Endothelial cell of umbilical vein (primary cell): ENCODE results near the gene CC2D1A. TPM values are rescaled to one million over a fixed set of nuclear protein-coding genes. Genes with fewer than 3 reads are reported as not detected.
A peak's percentile ranks its signal among the peaks of the same experiment; 100 is the strongest.

Source experiments
- BruUV-seq: library from RNA; stranded (reverse); fragments of 400-500 nt; replicated peaks from 2 replicates; lab custom pipeline; 2021; lab: Mats Ljungman, UMichigan
- CTCF ChIA-PET: fragments of 300-600, 350-600 bp; sonication (Branson Sonifier 250); formaldehyde crosslinking; loops from one replicate; lab custom pipeline; 2021; ENCODE audit warnings: antibody characterized with exemption, inconsistent platforms; lab: Charles Lee
- POLR2A ChIA-PET: fragments of 300-600, 350-600 bp; sonication (Branson Sonifier 250); formaldehyde crosslinking; loops from one replicate; lab custom pipeline; 2021; ENCODE audit warnings: antibody characterized with exemption, inconsistent platforms; lab: Charles Lee
- DNase-seq: peaks from one replicate; pipeline ENCODE4 v3.0.0-alpha.2; 2011; ENCODE audit warnings: low read depth, low spot score
- FAIRE-seq: peaks from 2 replicates; lab custom pipeline; 2011; peaks lifted over from hg19 to GRCh38; lab: Jason Lieb, UNC
- H2AFZ ChIP-seq: 2 replicates; pipeline ENCODE4 v1.6.0; 2012; ENCODE audit warnings: low read depth, low read length, control low read depth, inconsistent platforms
- H3K27ac ChIP-seq: 2 replicates; pipeline ENCODE4 v1.5.1; 2011; ENCODE audit warnings: low read depth, mild to moderate bottlenecking, control low read depth, low read length, moderate library complexity; ENCODE audit not compliant: insufficient read depth
- H3K27me3 ChIP-seq, 2 experiments: 2 replicates each; pipeline versions ENCODE4 v1.6.0 to v1.6.1; 2011; ENCODE audit warnings: low read length in 2 of 2, mixed read lengths in 1 of 2; ENCODE audit not compliant: control insufficient read depth in 2 of 2, insufficient read depth in 2 of 2
- H3K36me3 ChIP-seq, 2 experiments: 2 replicates in 1 of 2; 3 replicates in 1 of 2; pipeline ENCODE4 v1.5.1; 2011; ENCODE audit warnings: low read length in 2 of 2, mild to moderate bottlenecking in 1 of 2, moderate library complexity in 1 of 2; ENCODE audit not compliant: control insufficient read depth in 2 of 2, insufficient read depth in 2 of 2; ENCODE audit errors: extremely low read depth in 1 of 2
- H3K4me1 ChIP-seq: 3 replicates; pipeline ENCODE4 v1.5.1; 2011; ENCODE audit warnings: mild to moderate bottlenecking, low read length; ENCODE audit not compliant: control insufficient read depth, insufficient read depth; ENCODE audit errors: extremely low read depth
- H3K4me2 ChIP-seq: 2 replicates; pipeline ENCODE4 v1.6.1; 2011; ENCODE audit warnings: low read length, control low read depth, mixed read lengths; ENCODE audit not compliant: insufficient read depth
- H3K4me3 ChIP-seq, 3 experiments: fragments of 200-600 bp in 1 of 3; sonication (generic), shearing (Covaris generic) in 1 of 3; replicated peaks in 1 of 3; 2 replicates each; pipeline ENCODE4 v1.5.1; 2011 to 2016; ENCODE audit warnings: control low read depth in 3 of 3, low read length in 3 of 3, mild to moderate bottlenecking in 2 of 3, inconsistent platforms in 1 of 3, low read depth in 1 of 3, moderate library complexity in 1 of 3; ENCODE audit not compliant: insufficient read depth in 1 of 3
- H3K79me2 ChIP-seq: 2 replicates; pipeline ENCODE4 v1.6.0; 2012; ENCODE audit warnings: low read length, inconsistent platforms; ENCODE audit not compliant: control insufficient read depth, insufficient read depth
- H3K9ac ChIP-seq: replicated peaks from 2 replicates; pipeline ENCODE3; 2011; ENCODE audit warnings: low read length, control low read depth; ENCODE audit not compliant: insufficient read depth; ENCODE audit errors: extremely low read depth
- H3K9me1 ChIP-seq: replicated peaks from 3 replicates; pipeline ENCODE4 v1.6.0; 2011; ENCODE audit warnings: mild to moderate bottlenecking, low read length; ENCODE audit not compliant: control insufficient read depth, insufficient read depth; ENCODE audit errors: extremely low read depth
- H3K9me3 ChIP-seq: replicated peaks from 2 replicates; pipeline ENCODE4 v1.5.1; 2012; ENCODE audit warnings: low read length, inconsistent platforms; ENCODE audit not compliant: control insufficient read depth, insufficient read depth
- H4K20me1 ChIP-seq: replicated peaks from 2 replicates; pipeline ENCODE3; 2011; ENCODE audit warnings: mild to moderate bottlenecking, low read length; ENCODE audit not compliant: control insufficient read depth, insufficient read depth; ENCODE audit errors: extremely low read depth
- EZH2 ChIP-seq: IDR thresholded peaks from 2 replicates; pipeline ENCODE4 v1.6.1; 2012; ENCODE audit warnings: borderline replicate concordance, low read depth, mild to moderate bottlenecking, moderate library complexity, low read length, inconsistent platforms; ENCODE audit not compliant: severe bottlenecking
- FOS ChIP-seq: IDR thresholded peaks from 2 replicates; pipeline ENCODE4 v1.6.1; 2011; ENCODE audit warnings: mild to moderate bottlenecking, low read length, moderate library complexity, borderline replicate concordance; ENCODE audit not compliant: insufficient read depth
- GATA2 ChIP-seq: IDR thresholded peaks from 2 replicates; pipeline ENCODE4 v1.7.0; 2011; ENCODE audit warnings: low read depth, mild to moderate bottlenecking, moderate library complexity, mixed read lengths, low read length; ENCODE audit not compliant: insufficient read length, insufficient read depth
- JUN ChIP-seq: IDR thresholded peaks from 2 replicates; pipeline ENCODE4 v1.6.1; 2011; ENCODE audit warnings: borderline replicate concordance, low read depth; ENCODE audit not compliant: insufficient read length, insufficient read depth
- MYC ChIP-seq: IDR thresholded peaks from one replicate; pipeline ENCODE4 v1.6.1; 2011; ENCODE audit warnings: mild to moderate bottlenecking, low read depth, low read length
- POLR2A ChIP-seq: IDR thresholded peaks from 2 replicates; pipeline ENCODE4 v1.6.1; 2012; ENCODE audit warnings: low read depth, mild to moderate bottlenecking, control low read depth, low read length
- POLR2AphosphoS5 ChIP-seq: IDR thresholded peaks from 2 replicates; pipeline ENCODE4 v1.6.1; 2012; ENCODE audit warnings: low read depth, mild to moderate bottlenecking, control low read depth, low read length, moderate library complexity; ENCODE audit not compliant: insufficient read depth
- dilution Hi-C: fragments of 300-500 bp; cut with MboI; formaldehyde crosslinking; loops from one replicate; pipeline ENCODE4 v1.15.0; 2019; ENCODE audit warnings: low sequenced_read_pairs; ENCODE audit not compliant: extremely low pct_ligation_motif_present
- intact Hi-C: fragments of 100-400 bp; cut with micrococcal nuclease; formaldehyde crosslinking; loops from one replicate; pipeline ENCODE4 v1.10.0; 2022
- polyA plus RNA-seq, 4 experiments: library from polyadenylated mRNA; depleted of rRNA in 3 of 4; stranded (reverse) in 3 of 4; unstranded in 1 of 4; fragments of >200 nt; gene quantifications; 2 replicates each; pipeline versions ENCODE4 v1.2.1 to v1.2.3, GENCODE V29; 2011 to 2012; ENCODE audit warnings: missing spikeins in 1 of 4
- total RNA-seq: library from RNA; stranded (reverse); gene quantifications from 2 replicates; pipeline ENCODE4 v1.2.3, GENCODE V29; 2021
- TF ChIP-seq, protein P1 (sequence below): IDR thresholded peaks from 2 replicates; pipeline ENCODE4 v1.6.1; 2011; ENCODE audit not compliant: insufficient read depth, insufficient read length
- TF ChIP-seq, protein P2 (sequence below), 2 donors: IDR thresholded peaks; 1 replicate in 1 of 2; 2 replicates in 1 of 2; pipeline ENCODE4 v1.5.1; 2011; ENCODE audit warnings: low read length in 2 of 2, mild to moderate bottlenecking in 2 of 2, moderate library complexity in 2 of 2, control low read depth in 1 of 2, inconsistent platforms in 1 of 2, low read depth in 1 of 2; ENCODE audit not compliant: insufficient read depth in 1 of 2; ENCODE audit errors: extremely low read depth in 1 of 2

The CC2D1A gene
- total and polyA plus RNA-seq, 2 donors (not counting 3 experiments of a cell fraction or from before 2014, with no cell fraction given) = 13.6 to 33.7 TPM

DNA sequence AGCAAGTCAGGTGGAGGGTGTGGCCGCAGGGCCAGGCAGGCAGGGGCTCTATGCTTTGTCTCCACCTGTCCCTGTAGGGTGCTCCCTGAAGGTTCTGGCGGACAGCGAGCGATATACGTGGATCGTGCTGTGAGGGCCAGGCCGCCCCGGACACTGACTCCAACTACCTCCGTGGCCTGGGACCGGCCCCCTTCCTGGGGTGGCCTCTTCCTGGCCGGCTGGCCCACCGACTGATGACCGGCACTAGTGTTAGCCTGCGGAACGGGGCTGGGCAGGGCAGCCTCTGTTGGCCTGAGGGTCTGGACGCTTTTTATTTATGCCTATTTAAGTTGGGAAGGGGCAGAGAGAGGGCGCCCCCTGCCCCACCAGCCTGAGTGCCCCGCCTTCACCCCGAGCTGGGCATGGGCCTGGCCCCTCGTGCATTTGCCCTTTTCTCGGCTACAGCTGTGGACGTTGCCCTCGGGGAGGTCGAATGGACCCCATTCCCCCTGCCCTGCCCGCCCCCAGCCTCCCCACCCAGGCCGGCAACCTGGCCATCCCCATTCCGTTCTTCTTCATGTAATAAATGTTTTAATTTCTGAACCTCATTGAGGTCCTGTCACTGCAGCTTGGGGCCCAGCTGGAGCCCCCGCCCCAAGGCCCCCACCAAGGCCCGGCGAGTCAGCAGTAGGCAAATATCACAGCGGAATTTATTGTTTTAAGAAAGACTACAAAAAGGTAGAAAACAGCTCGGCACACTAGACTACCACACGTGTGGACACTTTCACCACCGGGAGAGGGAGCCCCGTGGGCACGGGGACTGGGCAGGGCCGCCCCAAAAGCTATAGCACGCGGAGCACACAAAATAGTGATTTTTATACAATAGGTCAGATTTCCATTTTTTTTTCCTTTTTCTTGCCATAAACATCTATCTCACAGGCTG lies 55.1 kb downstream of the CC2D1A start:
- ChIA-PET CTCF (interaction anchor here (0.8 to 2.4 kb wide), 8 partner anchors 8 to 111 kb away, joined by 3 to 13 read pairs (median 4); partner anchors contain the start of genes DCAF15, IL27RA and MISP3), POLR2A (interaction anchor here (0.7 kb wide), 1 partner anchor 45 kb away, joined by 13 read pairs; the partner anchor contains the start of gene RFX1)
- Histone ChIP-seq H3K9me1 (no peaks in the 10 kb centered on the region), H3K4me2 (no peak overlapping the region), H2AFZ (no peak overlapping the region), H3K27ac (no peak overlapping the region), H3K9ac (no peak overlapping the region), H4K20me1 (no peaks in the 10 kb centered on the region), H3K27me3 (no peaks in the 10 kb centered on the region), H3K4me1 (no peaks in the 10 kb centered on the region), H3K9me3 (no peaks in the 10 kb centered on the region), H3K36me3 (peaks cover 15 to 30% of the 10 kb centered on the region in 2 experiments), H3K79me2 (no peaks in the 10 kb centered on the region), H3K4me3 (no peak overlapping the region)
- no peak for DNase-seq
- BruUV-seq = TSS peak; percentile 40
- FAIRE-seq = no peak
- TF ChIP-seq EZH2 (no peak), MYC (no peak), POLR2AphosphoS5 (no peak), FOS (no peak), GATA2 (no peak), JUN (no peak), POLR2A (no peak)
- TF ChIP-seq, protein P1, sequence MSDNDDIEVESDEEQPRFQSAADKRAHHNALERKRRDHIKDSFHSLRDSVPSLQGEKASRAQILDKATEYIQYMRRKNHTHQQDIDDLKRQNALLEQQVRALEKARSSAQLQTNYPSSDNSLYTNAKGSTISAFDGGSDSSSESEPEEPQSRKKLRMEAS = no peak
- TF ChIP-seq, protein P2, sequence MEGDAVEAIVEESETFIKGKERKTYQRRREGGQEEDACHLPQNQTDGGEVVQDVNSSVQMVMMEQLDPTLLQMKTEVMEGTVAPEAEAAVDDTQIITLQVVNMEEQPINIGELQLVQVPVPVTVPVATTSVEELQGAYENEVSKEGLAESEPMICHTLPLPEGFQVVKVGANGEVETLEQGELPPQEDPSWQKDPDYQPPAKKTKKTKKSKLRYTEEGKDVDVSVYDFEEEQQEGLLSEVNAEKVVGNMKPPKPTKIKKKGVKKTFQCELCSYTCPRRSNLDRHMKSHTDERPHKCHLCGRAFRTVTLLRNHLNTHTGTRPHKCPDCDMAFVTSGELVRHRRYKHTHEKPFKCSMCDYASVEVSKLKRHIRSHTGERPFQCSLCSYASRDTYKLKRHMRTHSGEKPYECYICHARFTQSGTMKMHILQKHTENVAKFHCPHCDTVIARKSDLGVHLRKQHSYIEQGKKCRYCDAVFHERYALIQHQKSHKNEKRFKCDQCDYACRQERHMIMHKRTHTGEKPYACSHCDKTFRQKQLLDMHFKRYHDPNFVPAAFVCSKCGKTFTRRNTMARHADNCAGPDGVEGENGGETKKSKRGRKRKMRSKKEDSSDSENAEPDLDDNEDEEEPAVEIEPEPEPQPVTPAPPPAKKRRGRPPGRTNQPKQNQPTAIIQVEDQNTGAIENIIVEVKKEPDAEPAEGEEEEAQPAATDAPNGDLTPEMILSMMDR (IDR thresholded peaks at IDR 0.05; ENCODE audit: extremely low read depth in 1 of 2, insufficient read depth in 1 of 2, low read depth in 1 of 2, low read length in 2 of 2) = no peak
- intact Hi-C loops = loop anchor here (1.0 kb wide), 1 partner anchor 44 kb away; no protein-coding TSS in a partner anchor
- dilution Hi-C loops = no loop called here
